Muscle of leg (tissue), 11 donors: ENCODE data around the gene RPL13. TPM values are rescaled to one million over a fixed set of nuclear protein-coding genes. Genes with fewer than 3 reads are reported as not detected.

ENCODE experiments used
- DNase-seq: peaks from one replicate; pipeline ENCODE4 v3.0.0; 2013
- H3K27ac ChIP-seq: one replicate; pipeline ENCODE4 v1.5.1; 2013; ENCODE audit warnings: mild to moderate bottlenecking, low read length, control low read depth
- H3K27me3 ChIP-seq: one replicate; pipeline ENCODE4 v1.6.1; 2013; ENCODE audit warnings: low read length; ENCODE audit not compliant: control insufficient read depth, insufficient read depth
- H3K36me3 ChIP-seq: one replicate; pipeline ENCODE4 v1.6.1; 2013; ENCODE audit warnings: low read length; ENCODE audit not compliant: control insufficient read depth, insufficient read depth
- H3K4me1 ChIP-seq: one replicate; pipeline ENCODE4 v1.6.1; 2013; ENCODE audit warnings: low read length; ENCODE audit not compliant: control insufficient read depth, insufficient read depth
- H3K4me3 ChIP-seq: one replicate; pipeline ENCODE4 v1.5.1; 2013; ENCODE audit warnings: low read length, control low read depth
- H3K9me3 ChIP-seq: replicated peaks from 2 replicates; pipeline ENCODE4 v1.6.1; 2013; ENCODE audit warnings: low read depth, low read length; ENCODE audit not compliant: control insufficient read depth
- WGBS: methylation state at CpG from one replicate; pipeline ENCODE4 v1.1.5; 2013; ENCODE audit warnings: missing lambda C conversion rate; ENCODE audit not compliant: insufficient coverage; 5-methylcytosine and 5-hydroxymethylcytosine counted together
- polyA plus RNA-seq, 8 donors: library from polyadenylated mRNA; unstranded; fragments of 120-200 nt; gene quantifications; one replicate each; pipeline versions ENCODE4 v1.2.1 to v1.2.3, GENCODE V29; 2013; ENCODE audit warnings: inconsistent platforms in 1 of 8, low replicate concordance in 1 of 8; ENCODE audit not compliant: insufficient read length in 8 of 8, insufficient read depth in 1 of 8
- total RNA-seq: library from RNA; stranded (reverse); fragments of 120-200 nt; gene quantifications from one replicate; pipeline ENCODE4 v1.2.4, GENCODE V29; 2013

The RPL13 gene
- total and polyA plus RNA-seq, 9 donors = 3,790 to 5,718 (median 4,463) TPM

- DNase-seq = no peak
- Histone ChIP-seq H3K4me3 (no peak within 1 kb of the TSS), H3K36me3 (no peaks in the 10 kb centered on the region), H3K27ac (no peak within 1 kb of the TSS), H3K4me1 (peaks cover 13% of the 10 kb centered on the region), H3K27me3 (peaks cover 73% of the 10 kb centered on the region), H3K9me3 (no peaks in the 10 kb centered on the region)
- WGBS = under 1% methylated on average over 83 of the region's 103 CpGs
These were observed 15.0 kb downstream of the RPL13 start, which contains the start of gene CPNE7 for GRCh38 chr16:89575247-89576152. Gene CPNE7, plus strand, starts transcription at chr16:89575758. Its CDS starts 140 bp downstream, at chr16:89575898.

GRCh38 chr16:89576153-89577054 lies 15.9 kb downstream of the RPL13 start:
- Histone ChIP-seq H3K4me3 (no peak overlapping the region), H3K36me3 (no peaks in the 10 kb centered on the region), H3K27me3 (peaks cover 70% of the 10 kb centered on the region), H3K4me1 (peaks cover 13% of the 10 kb centered on the region), H3K27ac (no peak overlapping the region), H3K9me3 (no peaks in the 10 kb centered on the region)
- 9% methylated on average over 77 of the region's 89 CpGs for WGBS
- DNase-seq = no peak

- 83% methylated on average over 23 of the region's 25 CpGs for WGBS
- H3K36me3 ChIP-seq = no peaks in the 10 kb centered on the region
- DNase-seq = no peak
- H3K27me3 ChIP-seq = peaks cover 62% of the 10 kb centered on the region
- peaks cover 14% of the 10 kb centered on the region for H3K4me1 ChIP-seq
- no peaks in the 10 kb centered on the region for H3K9me3 ChIP-seq
- no peak overlapping the region for H3K4me3 ChIP-seq
- H3K27ac ChIP-seq = no peak overlapping the region
These were observed 16.7 kb downstream of the RPL13 start for GRCh38 chr16:89577055-89577759.

GRCh38 chr16:89579351-89579750 lies 18.9 kb downstream of the RPL13 start:
- peaks cover 12% of the 10 kb centered on the region for H3K4me1 ChIP-seq
- H3K4me3 ChIP-seq = no peak overlapping the region
- H3K36me3 ChIP-seq = no peaks in the 10 kb centered on the region
- no peak overlapping the region for H3K27ac ChIP-seq
- 93% methylated on average over 15 of the region's 15 CpGs for WGBS
- peaks cover 40% of the 10 kb centered on the region for H3K27me3 ChIP-seq
- H3K9me3 ChIP-seq = no peaks in the 10 kb centered on the region
- DNase-seq = no peak

GRCh38 chr16:89581045-89581695 lies 20.7 kb downstream of the RPL13 start:
- Histone ChIP-seq H3K4me3 (no peak overlapping the region), H3K27ac (no peak overlapping the region), H3K27me3 (peaks cover 26% of the 10 kb centered on the region), H3K4me1 (peaks cover 2% of the 10 kb centered on the region), H3K9me3 (no peaks in the 10 kb centered on the region), H3K36me3 (no peaks in the 10 kb centered on the region)
- WGBS = 93% methylated on average over 28 of the region's 33 CpGs
- DNase-seq = no peak

GRCh38 chr16:89581861-89582563 lies 21.5 kb downstream of the RPL13 start:
- H3K9me3 ChIP-seq = no peaks in the 10 kb centered on the region
- H3K27me3 ChIP-seq = peaks cover 17% of the 10 kb centered on the region
- no peak overlapping the region for H3K4me3 ChIP-seq
- DNase-seq = no peak
- WGBS = 35% methylated on average over 14 of the region's 15 CpGs
- peaks cover 2% of the 10 kb centered on the region for H3K4me1 ChIP-seq
- no peaks in the 10 kb centered on the region for H3K36me3 ChIP-seq
- no peak overlapping the region for H3K27ac ChIP-seq

GRCh38 chr16:89582614-89583196 lies 22.2 kb downstream of the RPL13 start:
- WGBS = 93% methylated on average over 16 of the region's 19 CpGs
- no peak overlapping the region for H3K27ac ChIP-seq
- H3K4me1 ChIP-seq = peaks cover 2% of the 10 kb centered on the region
- no peaks in the 10 kb centered on the region for H3K36me3 ChIP-seq
- H3K4me3 ChIP-seq = no peak overlapping the region
- peaks cover 10% of the 10 kb centered on the region for H3K27me3 ChIP-seq
- no peaks in the 10 kb centered on the region for H3K9me3 ChIP-seq
- DNase-seq = no peak

GRCh38 chr16:89583197-89583894 lies 22.9 kb downstream of the RPL13 start:
- no peaks in the 10 kb centered on the region for H3K36me3 ChIP-seq
- H3K27me3 ChIP-seq = peaks cover 6% of the 10 kb centered on the region
- DNase-seq = no peak
- H3K9me3 ChIP-seq = no peaks in the 10 kb centered on the region
- H3K4me3 ChIP-seq = no peak overlapping the region
- peaks cover 2% of the 10 kb centered on the region for H3K4me1 ChIP-seq
- 89% methylated on average over 35 of the region's 36 CpGs for WGBS
- no peak overlapping the region for H3K27ac ChIP-seq
